Tongue (tissue), 2 donors: ENCODE results near the gene CERS5. TPM values are rescaled to one million over a fixed set of nuclear protein-coding genes. Genes with fewer than 3 reads are reported as not detected.

Experiments
- DNase-seq: peaks from one replicate; pipeline ENCODE4 v3.0.0-alpha.2; 2015
- total RNA-seq: library from RNA; depleted of rRNA; stranded (reverse); fragments of >200 nt; gene quantifications from one replicate; pipeline ENCODE4 v1.2.3, GENCODE V29; 2014

Gene CERS5
- total RNA-seq = 26.5 TPM

DNA sequence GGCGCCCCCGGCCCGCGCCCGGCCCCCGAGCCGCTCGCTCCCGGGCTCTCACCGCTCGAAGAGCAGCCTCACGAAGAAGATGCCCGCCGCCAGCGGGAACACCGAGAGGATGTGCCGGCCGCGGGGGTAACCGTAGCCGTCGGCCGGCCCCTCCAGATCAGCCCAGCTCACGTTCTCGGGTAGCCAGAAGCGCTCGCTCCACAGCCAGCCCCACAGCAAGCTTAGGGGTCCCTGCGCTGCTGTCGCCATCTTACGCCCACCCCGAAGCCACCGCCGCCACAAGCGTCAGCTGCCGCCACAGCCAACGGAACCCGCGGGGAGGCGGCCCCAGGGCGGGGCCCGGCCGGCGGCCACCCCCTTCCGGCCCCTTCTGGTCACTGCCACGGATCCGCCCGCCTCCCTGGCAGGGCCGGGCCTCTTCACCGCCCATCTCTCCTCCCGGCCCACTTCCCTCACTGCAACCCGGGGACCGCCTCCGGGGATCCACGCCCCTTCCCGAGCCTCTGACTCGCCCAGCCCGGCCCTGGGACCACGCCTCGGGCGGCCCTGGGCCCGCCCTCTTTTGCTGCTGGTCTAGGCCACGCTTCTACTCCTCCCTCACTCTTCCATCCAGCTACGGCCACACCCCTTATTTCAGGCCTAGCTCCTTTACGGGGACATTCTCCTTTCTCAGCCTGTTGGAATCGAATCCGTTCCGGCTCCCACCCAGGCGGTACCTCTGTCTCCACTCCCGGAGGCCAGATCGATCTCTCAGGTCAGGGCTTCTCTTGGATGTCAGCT is at the start of gene CERS5:
Gene CERS5, minus strand, starts transcription at position 321 of the 780 bp plus-strand sequence. Its CDS starts 72 bp downstream, at position 249.
- peak; percentile 100 for DNase-seq

- DNase-seq = no peak
Observed at GRCh38 chr12:50215033-50215432, 47.9 kb upstream of the CERS5 start.

DNA sequence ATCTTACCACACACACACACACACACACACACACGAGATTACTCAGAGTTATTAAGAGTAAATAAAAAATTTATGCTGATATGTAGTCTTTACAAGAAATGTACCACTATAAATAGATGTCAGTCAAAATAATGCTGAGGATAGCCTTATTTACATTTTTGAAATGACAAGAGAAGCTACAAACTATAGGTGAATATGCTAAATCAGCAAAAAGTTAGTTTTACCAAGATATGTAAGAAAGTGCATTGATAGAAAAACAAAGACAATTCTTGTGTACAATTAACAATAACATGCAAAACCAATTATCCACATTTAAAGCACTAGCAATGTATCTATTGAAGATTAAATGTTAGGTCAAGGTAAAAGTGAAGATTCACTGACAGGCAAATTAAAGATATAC is 46.8 kb upstream of the CERS5 start:
- no peak for DNase-seq

- DNase-seq = no peak
Observed at GRCh38 chr12:50213439-50213838, 46.3 kb upstream of the CERS5 start.

DNA sequence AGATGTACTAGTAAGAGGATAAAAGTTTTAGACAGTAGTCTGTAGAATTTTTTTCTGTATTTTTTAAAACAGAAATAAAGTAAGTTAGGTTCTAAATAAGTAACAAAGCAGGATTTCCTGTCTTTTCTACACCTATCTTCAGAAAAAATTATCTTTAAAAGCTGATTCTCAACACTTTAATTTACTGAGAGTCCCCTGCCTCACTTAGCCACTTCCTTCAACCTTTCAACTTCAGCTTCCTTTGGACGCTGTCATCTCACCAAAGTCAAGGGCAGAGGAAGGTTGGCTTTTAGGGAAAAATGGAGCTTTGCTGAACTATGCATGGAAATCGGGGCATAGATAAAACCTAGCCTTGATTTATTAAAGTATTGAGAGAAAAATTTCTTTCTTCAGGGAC is 44.9 kb upstream of the CERS5 start:
- no peak for DNase-seq

- no peak for DNase-seq
Observed at GRCh38 chr12:50211392-50212070, 44.4 kb upstream of the CERS5 start.

- no peak for DNase-seq
Observed at GRCh38 chr12:50207424-50207823, 40.3 kb upstream of the CERS5 start.

DNA sequence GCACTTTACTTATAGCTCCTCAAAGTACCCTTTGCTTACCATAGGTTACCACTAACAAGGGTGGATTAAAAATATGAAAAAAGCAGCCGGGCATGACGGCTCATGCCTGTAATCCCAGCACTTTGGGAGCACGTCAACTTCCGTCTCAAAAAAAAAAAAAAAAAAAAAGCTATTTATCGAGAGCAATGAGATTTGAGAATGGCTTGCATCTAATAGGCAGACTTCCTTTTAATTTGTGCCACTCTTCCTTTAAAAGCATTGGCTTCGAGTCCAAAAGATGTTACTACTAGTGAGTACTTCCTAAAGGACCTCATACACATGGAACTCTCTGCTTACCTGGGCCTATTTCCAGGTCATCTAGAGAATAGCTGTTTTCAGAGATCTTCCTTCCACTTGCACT is 38.5 kb upstream of the CERS5 start:
- DNase-seq = no peak

GRCh38 chr12:50203691-50204090 is 36.5 kb upstream of the CERS5 start:
- DNase-seq = no peak

DNA sequence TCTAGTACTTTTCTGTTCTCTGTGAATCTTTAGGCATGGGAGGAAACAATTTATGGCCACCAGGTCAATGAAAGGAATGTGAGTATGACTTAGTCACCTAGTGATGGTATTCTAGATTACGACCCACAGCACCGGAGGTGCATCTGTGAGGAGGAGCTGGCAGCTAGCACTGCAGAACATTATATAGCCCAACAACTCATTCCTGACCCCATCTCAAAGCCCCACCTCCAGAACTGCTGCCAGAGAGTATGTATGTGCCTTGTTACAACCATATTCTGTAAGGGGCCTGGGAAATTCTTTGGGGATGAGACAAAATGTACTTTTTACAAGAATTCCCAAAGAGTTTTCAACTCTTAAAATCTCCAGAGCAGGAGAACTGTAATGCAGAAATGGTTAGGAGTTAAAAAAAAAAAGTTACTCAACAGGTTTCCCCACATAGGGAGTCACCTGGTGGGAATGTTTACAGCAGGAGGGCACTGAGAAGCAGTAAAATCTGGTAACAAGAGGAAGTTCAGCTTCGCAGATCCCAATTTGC is 34.9 kb upstream of the CERS5 start:
- DNase-seq = peak; percentile 56

GRCh38 chr12:50200552-50201273 is 33.5 kb upstream of the CERS5 start:
- peak; percentile 63 for DNase-seq

DNA sequence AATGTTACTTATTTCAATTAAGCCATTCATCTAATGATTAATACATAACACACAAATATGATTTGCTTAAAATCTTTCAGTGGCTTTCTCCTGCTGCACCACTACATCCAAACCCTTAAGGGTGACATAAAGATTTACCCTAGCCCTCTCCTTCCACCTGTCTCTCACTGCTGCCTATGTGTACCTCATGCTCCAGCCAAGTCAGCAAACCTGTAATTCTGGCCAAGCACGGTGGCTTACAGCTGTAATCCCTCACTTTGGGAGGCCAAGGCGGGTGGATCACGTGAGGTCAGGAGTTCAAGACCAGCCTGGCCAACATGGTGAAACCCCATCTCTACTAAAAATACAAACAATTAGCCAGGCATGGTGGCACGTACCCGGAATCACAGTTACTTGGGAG is 31.7 kb upstream of the CERS5 start:
- DNase-seq = no peak

- no peak for DNase-seq
Observed at GRCh38 chr12:50197297-50197727, 30.1 kb upstream of the CERS5 start.

- DNase-seq = no peak
Observed at GRCh38 chr12:50196537-50196936, 29.4 kb upstream of the CERS5 start.

- peak; percentile 89 for DNase-seq
Observed at GRCh38 chr12:50195832-50196231, 28.7 kb upstream of the CERS5 start.

DNA sequence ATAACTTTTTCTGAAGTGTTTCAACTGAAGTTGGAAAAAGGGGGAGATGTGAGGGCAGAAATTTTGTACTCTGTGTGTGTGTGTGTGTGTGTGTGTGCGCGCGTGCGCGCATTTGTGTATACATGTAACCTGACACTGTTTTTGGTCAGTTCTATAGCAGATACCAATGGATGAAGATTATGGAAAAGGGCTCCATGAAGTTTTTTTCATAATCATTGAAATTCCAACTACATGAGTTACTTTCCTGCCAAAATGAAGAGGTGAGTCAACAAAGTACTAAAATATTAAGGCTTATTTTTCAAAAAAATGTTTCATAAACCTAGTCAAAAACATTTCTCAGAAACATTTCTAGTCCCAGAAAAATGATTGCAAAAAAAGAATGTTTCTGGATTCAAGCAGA is 25.7 kb upstream of the CERS5 start:
- no peak for DNase-seq

- no peak for DNase-seq
Observed at GRCh38 chr12:50192236-50192635, 25.1 kb upstream of the CERS5 start.

DNA sequence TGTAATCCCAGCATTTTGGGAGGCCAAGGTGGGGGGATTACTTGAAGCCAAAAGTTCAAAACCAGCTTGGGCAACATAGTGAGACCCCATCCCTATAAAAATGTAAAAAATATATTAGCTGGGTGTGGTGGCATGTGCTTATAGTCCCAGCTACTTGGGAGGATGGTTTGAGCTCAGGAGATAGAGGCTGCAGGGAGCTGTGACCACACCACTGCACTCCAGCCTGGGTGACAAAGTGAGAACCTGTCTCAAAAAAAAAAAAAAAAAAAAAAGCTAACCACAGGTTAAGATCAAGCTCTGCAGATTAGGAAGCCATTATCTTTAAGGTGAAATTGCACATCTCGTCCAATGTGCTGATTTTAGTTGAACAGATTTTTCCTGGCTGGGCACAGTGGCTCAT is 23.7 kb upstream of the CERS5 start:
- no peak for DNase-seq

GRCh38 chr12:50188875-50189575 is 21.9 kb upstream of the CERS5 start:
- no peak for DNase-seq

GRCh38 chr12:50188241-50188781 is 21.1 kb upstream of the CERS5 start:
- DNase-seq = no peak

GRCh38 chr12:50187084-50187900 is 20.1 kb upstream of the CERS5 start:
- DNase-seq = peak; percentile 44
